Tibial nerve (tissue), 4 donors: ENCODE results near the gene PADI3.

Source experiments
- CTCF ChIP-seq, 5 experiments: fragments of 200-600 bp in 3 of 5; fragments of 450-650 bp in 2 of 5; sonication (generic) in 3 of 5; IDR thresholded peaks; one replicate each; pipeline ENCODE4 v1.5.1; 2016 to 2019; ENCODE audit warnings: antibody characterized with exemption in 5 of 5, mild to moderate bottlenecking in 3 of 5, moderate library complexity in 2 of 5
- EP300 ChIP-seq, 2 donors: sonication (generic); formaldehyde crosslinking; IDR thresholded peaks; one replicate each; pipeline ENCODE4 v1.6.1; 2017; ENCODE audit warnings: antibody characterized with exemption in 2 of 2, mild to moderate bottlenecking in 1 of 2

- TF ChIP-seq CTCF (IDR thresholded peaks at IDR 0.05) (no peak), EP300 (IDR thresholded peaks at IDR 0.05) (peak in 1 of 2 donors; percentile 21)
Measured at GRCh38 chr1:17233675-17234320, 15.1 kb upstream of the PADI3 start.
